Lung microvascular endothelial cell (primary cell): ENCODE measurements around the gene METTL5. TPM values are rescaled to one million over a fixed set of nuclear protein-coding genes. Genes with fewer than 3 reads are reported as not detected.
A peak's percentile ranks its signal among the peaks of the same experiment; 100 is the strongest.

Source experiments
- DNase-seq, 2 donors: peaks; one replicate each; pipeline versions ENCODE4 v3.0.0 to v3.0.0-alpha.2; 2010; ENCODE audit warnings: low read depth in 2 of 2
- total RNA-seq: library from RNA; depleted of rRNA; stranded (reverse); fragments of >200 nt; gene quantifications from 2 replicates; pipeline ENCODE4 v1.2.1, GENCODE V29; 2014

The METTL5 gene
- total RNA-seq, 1 donor from 2014 or later = 24.2 TPM

- DNase-seq = no peak
These were observed 43.3 kb downstream of the METTL5 start for GRCh38 chr2:169781249-169782013.

- DNase-seq = peak in 1 of 2 donors; percentile 29
These were observed 46.3 kb downstream of the METTL5 start for GRCh38 chr2:169778446-169778845.

GRCh38 chr2:169776252-169776761, 48.4 kb downstream of the METTL5 start:
- no peak for DNase-seq

GRCh38 chr2:169775765-169776164, 48.9 kb downstream of the METTL5 start:
- DNase-seq = no peak

GRCh38 chr2:169775354-169775753, 49.4 kb downstream of the METTL5 start:
- no peak for DNase-seq

GRCh38 chr2:169772651-169773050, 52.1 kb downstream of the METTL5 start:
- no peak for DNase-seq

GRCh38 chr2:169771612-169772011, 53.1 kb downstream of the METTL5 start:
- DNase-seq = no peak

- DNase-seq = peak in 1 of 2 donors; percentile 3
These were observed 53.7 kb downstream of the METTL5 start for GRCh38 chr2:169771021-169771420.

GRCh38 chr2:169768262-169768995, 56.3 kb downstream of the METTL5 start:
- peak in 1 of 2 donors; percentile 6 for DNase-seq

- peak; percentile 74 to 82 for DNase-seq
These were observed 57.3 kb downstream of the METTL5 start for GRCh38 chr2:169767243-169767888.

GRCh38 chr2:169765523-169765922, 59.2 kb downstream of the METTL5 start:
- no peak for DNase-seq

- no peak for DNase-seq
These were observed 62.8 kb downstream of the METTL5 start for GRCh38 chr2:169761970-169762292.

Other genes with a start within 250 kb of the METTL5 start
- gene PPIG, start 240.6 kb downstream of the METTL5 start, total RNA-seq = 13.1 and 19.2 TPM in 2 replicates
- gene CFAP210, start 130.5 kb downstream of the METTL5 start, total RNA-seq = not detected in 2 replicates
- 1.7 and 2.6 TPM in 2 replicates for gene PHOSPHO2, start 130.4 kb downstream of the METTL5 start, total RNA-seq
- gene KLHL23, start 91.1 kb downstream of the METTL5 start, total RNA-seq = 14.4 and 21.8 TPM in 2 replicates
- gene SSB, start 26.0 kb downstream of the METTL5 start, total RNA-seq = 60.1 and 66.7 TPM in 2 replicates
- 34.0 and 109 TPM in 2 replicates for gene UBR3, start 2.5 kb upstream of the METTL5 start, total RNA-seq